ENCODE data around the gene PXMP4.

DNA sequence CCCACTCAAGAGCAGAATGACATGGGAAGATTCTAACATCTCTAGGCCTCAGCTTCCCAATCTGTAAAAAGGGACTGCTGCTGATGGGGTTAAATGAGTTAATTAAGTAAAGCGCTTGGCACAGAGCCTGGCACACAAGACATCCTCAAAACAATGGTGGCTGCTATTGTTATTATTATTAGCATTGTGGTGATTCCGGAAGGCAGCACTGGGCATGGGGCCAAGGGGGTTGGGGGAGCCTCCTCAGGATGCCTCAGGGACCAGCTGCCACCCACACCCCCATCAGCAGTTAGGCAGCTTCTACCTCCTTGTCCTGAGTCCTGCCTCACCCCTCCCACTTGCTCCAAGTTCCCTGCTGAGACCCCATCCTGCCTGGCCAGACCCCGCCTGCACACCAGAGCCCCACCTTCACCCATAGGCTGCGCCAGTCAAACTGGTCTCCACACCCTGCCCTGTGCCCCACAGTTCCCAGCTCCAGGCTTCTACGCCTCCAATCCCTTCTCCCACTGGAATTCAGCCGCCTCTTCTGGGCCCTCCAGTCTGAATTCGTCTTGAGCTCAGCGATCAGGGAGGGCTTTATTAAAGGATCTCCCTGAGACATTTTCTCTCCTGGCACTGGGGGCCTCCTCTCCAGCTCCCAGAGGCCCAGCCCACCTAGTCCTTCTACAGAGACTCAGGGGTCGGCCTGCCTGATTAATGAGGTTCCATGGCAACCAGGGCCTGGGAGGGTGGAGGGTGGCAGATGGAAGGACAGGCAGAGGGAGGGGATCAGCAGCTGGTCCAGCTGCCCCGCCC is 35.4 kb downstream of the PXMP4 start:
- TF ChIP-seq, protein P1, sequence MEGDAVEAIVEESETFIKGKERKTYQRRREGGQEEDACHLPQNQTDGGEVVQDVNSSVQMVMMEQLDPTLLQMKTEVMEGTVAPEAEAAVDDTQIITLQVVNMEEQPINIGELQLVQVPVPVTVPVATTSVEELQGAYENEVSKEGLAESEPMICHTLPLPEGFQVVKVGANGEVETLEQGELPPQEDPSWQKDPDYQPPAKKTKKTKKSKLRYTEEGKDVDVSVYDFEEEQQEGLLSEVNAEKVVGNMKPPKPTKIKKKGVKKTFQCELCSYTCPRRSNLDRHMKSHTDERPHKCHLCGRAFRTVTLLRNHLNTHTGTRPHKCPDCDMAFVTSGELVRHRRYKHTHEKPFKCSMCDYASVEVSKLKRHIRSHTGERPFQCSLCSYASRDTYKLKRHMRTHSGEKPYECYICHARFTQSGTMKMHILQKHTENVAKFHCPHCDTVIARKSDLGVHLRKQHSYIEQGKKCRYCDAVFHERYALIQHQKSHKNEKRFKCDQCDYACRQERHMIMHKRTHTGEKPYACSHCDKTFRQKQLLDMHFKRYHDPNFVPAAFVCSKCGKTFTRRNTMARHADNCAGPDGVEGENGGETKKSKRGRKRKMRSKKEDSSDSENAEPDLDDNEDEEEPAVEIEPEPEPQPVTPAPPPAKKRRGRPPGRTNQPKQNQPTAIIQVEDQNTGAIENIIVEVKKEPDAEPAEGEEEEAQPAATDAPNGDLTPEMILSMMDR (IDR thresholded peaks at IDR 0.05): no peak
- TF ChIP-seq POLR2A (IDR thresholded peaks at IDR 0.05): no peak
- no peak for TF ChIP-seq POLR2AphosphoS5 (IDR thresholded peaks at IDR 0.05)
